Prostate gland (tissue), 2 donors: ENCODE results near the gene CD63. TPM values are rescaled to one million over a fixed set of nuclear protein-coding genes. Genes with fewer than 3 reads are reported as not detected.

Experiments used
- DNase-seq: peaks from one replicate; pipeline ENCODE4 v3.0.0-alpha.2; 2019; ENCODE audit warnings: low spot score
- H3K27ac ChIP-seq, 2 donors: fragments of 200-600 bp; sonication (generic); 2 replicates each; pipeline ENCODE4 v1.5.1; 2017 to 2019
- H3K27me3 ChIP-seq: fragments of 200-600 bp; sonication (generic); replicated peaks from 2 replicates; pipeline ENCODE4 v1.5.1; 2019; ENCODE audit not compliant: insufficient read depth
- H3K36me3 ChIP-seq, 2 donors: fragments of 200-600 bp; sonication (generic); 1 replicate in 1 of 2; 2 replicates in 1 of 2; pipeline versions ENCODE4 v1.5.1 to v1.8.1; 2017 to 2019
- H3K4me1 ChIP-seq: fragments of 200-600 bp; sonication (generic); replicated peaks from 2 replicates; pipeline ENCODE4 v1.5.1; 2019
- H3K4me3 ChIP-seq, 2 donors: fragments of 200-600 bp; sonication (generic); 2 replicates each; pipeline ENCODE4 v1.5.1; 2017 to 2019
- H3K9me3 ChIP-seq: fragments of 200-600 bp; sonication (generic); 2 replicates; pipeline ENCODE4 v1.5.1; 2017
- POLR2A ChIP-seq: fragments of 450-650 bp; IDR thresholded peaks from one replicate; pipeline ENCODE4 v1.6.1; 2016; ENCODE audit warnings: antibody characterized with exemption, mild to moderate bottlenecking
- POLR2AphosphoS5 ChIP-seq: sonication (generic); formaldehyde crosslinking; IDR thresholded peaks from one replicate; pipeline ENCODE4 v1.6.1; 2017; ENCODE audit warnings: antibody characterized with exemption
- WGBS: methylation state at CpG from one replicate; pipeline ENCODE4 v1.1.5; 2018; 5-methylcytosine and 5-hydroxymethylcytosine counted together
- intact Hi-C: fragments of 100-400 bp; cut with DNase I; formaldehyde crosslinking; loops from one replicate; pipeline ENCODE4 v1.14.2; 2022
- total RNA-seq, 2 donors: library from RNA; depleted of rRNA; stranded (reverse); fragments of >200 nt; gene quantifications; one replicate each; pipeline ENCODE4 v1.1.0, GENCODE V29; 2016
- TF ChIP-seq, protein P1 (sequence below), 4 experiments: fragments of 200-600 bp in 2 of 4; fragments of 450-650 bp in 2 of 4; sonication (generic) in 2 of 4; IDR thresholded peaks; 1 replicate in 3 of 4; 2 replicates in 1 of 4; pipeline ENCODE4 v1.5.1; 2016 to 2019; ENCODE audit warnings: antibody characterized with exemption in 4 of 4, mild to moderate bottlenecking in 2 of 4, moderate library complexity in 2 of 4

CD63 gene
- total RNA-seq, 2 donors from 2014 or later, result 485 to 585 TPM

DNA sequence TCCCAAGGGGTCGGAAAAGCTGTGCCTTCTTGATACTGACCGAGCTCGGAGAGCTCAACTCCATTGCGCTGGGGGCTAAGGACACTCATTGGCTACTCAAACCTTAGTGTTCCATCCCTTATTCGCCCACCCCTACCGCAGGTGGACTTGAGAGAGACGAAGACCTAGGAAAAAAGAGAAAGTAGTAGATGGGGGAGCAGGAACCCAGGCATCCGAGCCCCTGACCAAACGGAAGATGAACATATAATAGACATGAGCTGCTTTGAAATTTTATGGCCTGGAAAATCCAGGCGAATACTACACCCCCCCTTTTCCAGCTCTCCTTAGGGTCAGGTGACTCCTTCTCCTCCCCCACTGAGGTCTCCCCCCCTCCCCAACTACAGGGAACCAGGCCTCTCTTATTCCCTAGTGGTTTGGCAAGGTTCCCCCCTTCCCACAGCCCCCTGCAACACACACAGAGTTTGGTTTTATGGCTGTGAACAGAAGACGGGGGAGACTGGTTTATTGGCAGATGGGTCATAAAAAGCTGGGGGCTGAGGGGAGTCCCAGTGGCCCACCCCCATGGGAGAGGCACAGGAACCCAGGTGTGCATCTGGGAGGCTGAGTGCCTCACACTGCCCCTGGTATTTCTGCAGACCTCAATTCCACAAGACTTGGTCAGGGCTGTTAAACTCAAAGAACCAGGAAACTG, 15.7 kb upstream of the CD63 start:
- Histone ChIP-seq H3K4me3 (peak overlapping the region; percentile 48 to 50), H3K27me3 (no peaks in the 10 kb centered on the region), H3K4me1 (peaks cover 4% of the 10 kb centered on the region), H3K27ac (peak overlapping the region; percentile 68 to 72), H3K36me3 (no peaks in the 10 kb centered on the region), H3K9me3 (no peaks in the 10 kb centered on the region)
- DNase-seq, result no peak
- WGBS, result 10% methylated on average over 11 of the region's 11 CpGs
- TF ChIP-seq, protein P1, sequence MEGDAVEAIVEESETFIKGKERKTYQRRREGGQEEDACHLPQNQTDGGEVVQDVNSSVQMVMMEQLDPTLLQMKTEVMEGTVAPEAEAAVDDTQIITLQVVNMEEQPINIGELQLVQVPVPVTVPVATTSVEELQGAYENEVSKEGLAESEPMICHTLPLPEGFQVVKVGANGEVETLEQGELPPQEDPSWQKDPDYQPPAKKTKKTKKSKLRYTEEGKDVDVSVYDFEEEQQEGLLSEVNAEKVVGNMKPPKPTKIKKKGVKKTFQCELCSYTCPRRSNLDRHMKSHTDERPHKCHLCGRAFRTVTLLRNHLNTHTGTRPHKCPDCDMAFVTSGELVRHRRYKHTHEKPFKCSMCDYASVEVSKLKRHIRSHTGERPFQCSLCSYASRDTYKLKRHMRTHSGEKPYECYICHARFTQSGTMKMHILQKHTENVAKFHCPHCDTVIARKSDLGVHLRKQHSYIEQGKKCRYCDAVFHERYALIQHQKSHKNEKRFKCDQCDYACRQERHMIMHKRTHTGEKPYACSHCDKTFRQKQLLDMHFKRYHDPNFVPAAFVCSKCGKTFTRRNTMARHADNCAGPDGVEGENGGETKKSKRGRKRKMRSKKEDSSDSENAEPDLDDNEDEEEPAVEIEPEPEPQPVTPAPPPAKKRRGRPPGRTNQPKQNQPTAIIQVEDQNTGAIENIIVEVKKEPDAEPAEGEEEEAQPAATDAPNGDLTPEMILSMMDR (IDR thresholded peaks at IDR 0.05), result no peak
- TF ChIP-seq POLR2AphosphoS5, result no peak
- TF ChIP-seq POLR2A, result no peak
- intact Hi-C loops, result no loop called here

DNA sequence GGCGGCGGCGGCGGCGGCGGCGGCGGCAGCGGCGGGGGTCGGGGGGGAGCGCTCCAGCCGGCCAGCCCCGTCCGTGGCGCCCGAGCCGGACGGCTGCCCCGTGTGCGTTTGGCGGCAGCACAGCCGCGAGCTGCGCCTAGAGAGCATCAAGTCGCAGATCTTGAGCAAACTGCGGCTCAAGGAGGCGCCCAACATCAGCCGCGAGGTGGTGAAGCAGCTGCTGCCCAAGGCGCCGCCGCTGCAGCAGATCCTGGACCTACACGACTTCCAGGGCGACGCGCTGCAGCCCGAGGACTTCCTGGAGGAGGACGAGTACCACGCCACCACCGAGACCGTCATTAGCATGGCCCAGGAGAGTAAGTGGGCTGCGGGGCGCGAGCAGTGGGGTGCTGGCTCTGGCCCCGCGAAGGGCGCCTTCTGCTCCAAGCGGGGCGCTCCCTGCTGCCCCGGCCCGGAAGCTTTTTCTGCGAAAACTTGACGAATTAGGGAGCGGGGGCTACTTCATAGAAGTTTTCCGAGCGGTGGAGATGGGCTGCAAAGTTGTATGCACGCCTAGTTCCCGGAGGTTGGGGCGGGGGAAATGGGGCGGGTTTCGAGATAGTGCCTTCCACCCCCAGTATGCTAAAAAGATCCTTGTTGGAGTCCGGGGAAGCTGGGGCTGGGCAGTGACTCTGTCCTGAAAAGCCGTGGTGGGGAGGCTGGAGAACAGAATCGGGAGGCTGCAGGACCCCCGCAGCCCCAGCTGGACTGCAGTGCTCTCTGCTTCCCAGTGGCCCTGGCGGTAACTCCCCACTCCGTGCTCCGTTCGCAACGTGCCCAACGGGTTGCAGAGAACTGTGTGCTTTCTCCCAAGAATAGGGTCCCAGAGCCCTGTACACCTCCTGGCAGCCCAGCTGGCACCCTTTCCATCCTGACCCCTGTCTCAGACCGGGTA, 14.9 kb upstream of the CD63 start:
- peak; percentile 38 for DNase-seq
- intact Hi-C loops, result loop anchor here (2.0 kb wide), 1 partner anchor 53 kb away; no protein-coding TSS in a partner anchor
- no peak for TF ChIP-seq POLR2AphosphoS5
- TF ChIP-seq, protein P1 (IDR thresholded peaks at IDR 0.05), result peak in 1 of 4 experiments; percentile 15
- TF ChIP-seq POLR2A, result no peak
- Histone ChIP-seq H3K9me3 (no peaks in the 10 kb centered on the region), H3K27me3 (no peaks in the 10 kb centered on the region), H3K4me1 (peaks cover 4% of the 10 kb centered on the region), H3K36me3 (no peaks in the 10 kb centered on the region), H3K4me3 (peak overlapping the region; percentile 48 to 50), H3K27ac (peak overlapping the region; percentile 68 to 72)
- under 1% methylated on average over 46 of the region's 73 CpGs for WGBS

DNA sequence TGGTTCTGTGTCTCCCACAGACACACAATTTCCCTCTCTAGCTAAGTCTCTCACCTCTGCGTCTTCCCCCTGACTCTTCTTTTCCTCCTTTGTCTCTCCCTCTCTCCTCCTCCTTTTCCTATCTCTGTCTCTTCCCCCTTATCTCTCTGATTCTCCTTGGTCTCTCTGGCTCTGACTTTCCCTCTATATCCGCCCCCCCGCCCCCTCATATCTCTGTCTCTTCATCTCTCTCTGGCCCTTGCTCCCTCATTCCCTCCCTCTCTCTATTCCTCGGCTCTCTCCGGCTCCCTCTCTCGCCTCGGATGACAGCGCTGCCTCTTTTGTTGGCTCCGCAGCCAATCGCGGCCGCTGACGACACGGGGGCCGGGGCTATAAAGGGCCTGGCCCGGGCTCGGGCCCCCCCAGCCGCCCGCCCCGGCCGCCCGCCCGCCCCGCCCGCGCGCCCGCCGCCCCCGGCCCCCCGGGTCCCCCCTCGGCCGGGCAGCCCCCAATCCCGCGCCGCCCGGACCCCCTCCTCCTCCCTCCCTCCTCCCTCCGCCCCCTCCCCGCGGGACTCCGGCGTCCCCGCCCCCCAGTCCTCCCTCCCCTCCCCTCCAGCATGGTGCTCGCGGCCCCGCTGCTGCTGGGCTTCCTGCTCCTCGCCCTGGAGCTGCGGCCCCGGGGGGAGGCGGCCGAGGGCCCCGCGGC, 14.1 kb upstream of the CD63 start, which contains the start of gene GDF11:
Gene GDF11 (plus strand): TSS at position 404 of the 687 bp plus-strand sequence. CDS start 195 bp downstream, at position 599.
- no peaks in the 10 kb centered on the region for H3K36me3 ChIP-seq

DNA sequence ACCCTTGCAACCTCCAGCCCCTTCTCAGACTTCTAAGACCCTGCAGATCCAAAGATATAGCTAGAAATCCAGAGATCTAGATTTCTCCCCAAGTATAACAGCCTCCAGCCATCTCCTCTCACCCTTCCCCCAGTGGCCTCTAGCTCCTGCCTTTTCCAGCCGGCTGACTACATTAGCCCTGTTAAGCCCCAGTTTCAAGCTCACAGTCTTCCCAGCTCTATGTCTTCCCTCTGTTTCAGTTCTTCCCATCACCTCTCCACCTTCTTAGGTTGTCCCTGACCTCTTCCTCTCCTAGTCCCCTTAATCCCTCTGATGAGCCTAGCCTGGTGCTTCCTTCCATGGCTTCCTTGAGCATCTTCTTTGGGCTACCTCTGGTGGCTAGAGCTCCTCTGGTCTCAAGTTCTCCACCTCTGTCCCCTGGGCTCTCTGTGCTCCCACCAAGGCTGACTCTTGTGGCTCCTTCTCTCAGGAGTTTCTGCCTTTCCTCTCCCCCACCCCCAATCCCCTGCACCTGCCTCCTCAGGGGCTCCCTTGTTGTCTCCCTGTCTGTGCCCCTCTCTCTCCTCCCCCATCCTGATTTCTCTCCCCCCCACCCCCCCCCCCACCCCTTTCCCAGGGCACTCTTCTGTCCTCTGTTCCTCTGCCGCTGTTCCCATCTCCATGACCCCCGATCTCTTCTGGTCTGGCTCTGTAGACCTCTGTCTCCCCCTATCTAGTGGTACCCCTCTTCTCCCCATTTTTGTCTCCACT, 13.3 kb upstream of the CD63 start:
- H3K27me3 ChIP-seq, result no peaks in the 10 kb centered on the region
- no peak for TF ChIP-seq POLR2A
- TF ChIP-seq, protein P1 (IDR thresholded peaks at IDR 0.05), result no peak
- TF ChIP-seq POLR2AphosphoS5, result no peak
- no peaks in the 10 kb centered on the region for H3K36me3 ChIP-seq
- H3K9me3 ChIP-seq, result no peaks in the 10 kb centered on the region
- H3K4me3 ChIP-seq, result peak overlapping the region in 1 of 2 donors; percentile 48
- H3K27ac ChIP-seq, result peak overlapping the region in 1 of 2 donors; percentile 35
- peaks cover 4% of the 10 kb centered on the region for H3K4me1 ChIP-seq
- 16% methylated on average over 3 of the region's 3 CpGs for WGBS
- no peak for DNase-seq
- intact Hi-C loops, result loop anchor here (2.0 kb wide), 1 partner anchor 55 kb away; no protein-coding TSS in a partner anchor

More for the DNA sequence above, 14.1 kb upstream of the CD63 start, which contains the start of gene GDF11:
- TF ChIP-seq POLR2AphosphoS5 (peak; percentile 94), POLR2A (peak; percentile 73)
- TF ChIP-seq, protein P1 (IDR thresholded peaks at IDR 0.05), result no peak
- 0% methylated on average over 15 of the region's 53 CpGs for WGBS
- H3K4me1 ChIP-seq, result peaks cover 4% of the 10 kb centered on the region
- intact Hi-C loops, result loop anchor here (2.0 kb wide), 1 partner anchor 54 kb away; no protein-coding TSS in a partner anchor
- peak within 1 kb of the TSS; percentile 48 to 50 for H3K4me3 ChIP-seq
- peak within 1 kb of the TSS; percentile 68 to 72 for H3K27ac ChIP-seq
- DNase-seq, result peak; percentile 76
- no peaks in the 10 kb centered on the region for H3K27me3 ChIP-seq
- no peaks in the 10 kb centered on the region for H3K9me3 ChIP-seq
